ENCODE data around the gene OR2V1. TPM values are rescaled to one million over a fixed set of nuclear protein-coding genes. Genes with fewer than 3 reads are reported as not detected.
A peak's percentile ranks its signal among the peaks of the same experiment; 100 is the strongest.
"Not testable (repeated sequence)": the region's sequence is repeated elsewhere in the genome, so short reads cannot be mapped to it uniquely, and the experiment has no call there.

The OR2V1 gene
- total and polyA plus RNA-seq, 4 experiments from 2014 or later, result not detected

GRCh38 chr5:181120306-181120705, 10.7 kb downstream of the OR2V1 start:
- Histone ChIP-seq H3K9me3 (ENCODE audit: control insufficient read depth in 1 of 2, low read length in 2 of 2) (no peaks in the 10 kb centered on the region), H3K4me1 (ENCODE audit: insufficient read depth, low read length) (peaks cover 1% of the 10 kb centered on the region), H3K27me3 (ENCODE audit: insufficient read depth, low read length) (peaks cover 8% of the 10 kb centered on the region), H3K4me3 (ENCODE audit: low read length in 2 of 2) (no peak overlapping the region), H3K36me3 (ENCODE audit: insufficient read depth, low read length) (no peaks in the 10 kb centered on the region), H3K27ac (ENCODE audit: low read depth, low read length) (no peak overlapping the region)
- ChIA-PET POLR2A (ENCODE audit: partially characterized antibody) (no interaction called here), CTCF (ENCODE audit: partially characterized antibody) (no interaction called here)
- no peaks in the 10 kb centered on the region for H3K36me3 Mint-ChIP-seq
- no peak for DNase-seq
- H3K4me3 Mint-ChIP-seq, result no peak overlapping the region
- peaks cover 57 to 62% of the 10 kb centered on the region in 2 donors for H3K27me3 Mint-ChIP-seq
- H3K27ac Mint-ChIP-seq, result no peak overlapping the region
- intact Hi-C loops (cut with micrococcal nuclease), result no loop called here
- peaks cover 0 to 3% (median 2%) of the 10 kb centered on the region in 4 donors for H3K4me1 Mint-ChIP-seq
- peaks cover 0 to 5% (median 0%) of the 10 kb centered on the region in 8 donors for H3K9me3 Mint-ChIP-seq

- Mint-ChIP-seq H3K4me3 (no peak overlapping the region), H3K27me3 (peaks cover 60 to 65% of the 10 kb centered on the region in 2 donors), H3K36me3 (no peaks in the 10 kb centered on the region), H3K4me1 (peaks cover 0 to 12% (median 2%) of the 10 kb centered on the region in 4 donors), H3K27ac (no peak overlapping the region), H3K9me3 (peaks cover 0 to 15% (median 4%) of the 10 kb centered on the region in 8 donors)
- Histone ChIP-seq H3K9me3 (ENCODE audit: control insufficient read depth in 1 of 2, low read length in 2 of 2) (no peaks in the 10 kb centered on the region), H3K27me3 (ENCODE audit: insufficient read depth, low read length) (peaks cover 14% of the 10 kb centered on the region), H3K27ac (ENCODE audit: low read depth, low read length) (no peak overlapping the region), H3K4me3 (ENCODE audit: low read length in 2 of 2) (no peak overlapping the region), H3K4me1 (ENCODE audit: insufficient read depth, low read length) (peaks cover 2% of the 10 kb centered on the region), H3K36me3 (ENCODE audit: insufficient read depth, low read length) (no peaks in the 10 kb centered on the region)
- CTCF ChIA-PET (ENCODE audit: partially characterized antibody), result no interaction called here
- intact Hi-C loops (cut with micrococcal nuclease), result no loop called here
- POLR2A ChIA-PET (ENCODE audit: partially characterized antibody), result no interaction called here
- DNase-seq, result no peak
These were observed 11.9 kb downstream of the OR2V1 start for GRCh38 chr5:181119105-181119504.

GRCh38 chr5:181118369-181118768, 12.6 kb downstream of the OR2V1 start:
- POLR2A ChIA-PET (ENCODE audit: partially characterized antibody), result no interaction called here
- no peaks in the 10 kb centered on the region for H3K36me3 ChIP-seq (ENCODE audit: insufficient read depth, low read length)
- peaks cover 2% of the 10 kb centered on the region for H3K4me1 ChIP-seq (ENCODE audit: insufficient read depth, low read length)
- no peak overlapping the region for H3K27ac ChIP-seq (ENCODE audit: low read depth, low read length)
- no peak for DNase-seq
- H3K9me3 ChIP-seq (ENCODE audit: control insufficient read depth in 1 of 2, low read length in 2 of 2), result no peaks in the 10 kb centered on the region
- Mint-ChIP-seq H3K9me3 (peaks cover 0 to 18% (median 5%) of the 10 kb centered on the region in 8 donors), H3K4me1 (peaks cover 0 to 12% (median 2%) of the 10 kb centered on the region in 4 donors), H3K4me3 (no peak overlapping the region), H3K36me3 (no peaks in the 10 kb centered on the region), H3K27ac (no peak overlapping the region), H3K27me3 (peaks cover 62 to 67% of the 10 kb centered on the region in 2 donors)
- peaks cover 14% of the 10 kb centered on the region for H3K27me3 ChIP-seq (ENCODE audit: insufficient read depth, low read length)
- intact Hi-C loops (cut with micrococcal nuclease), result no loop called here
- CTCF ChIA-PET (ENCODE audit: partially characterized antibody), result no interaction called here
- no peak overlapping the region for H3K4me3 ChIP-seq (ENCODE audit: low read length in 2 of 2)

- H3K4me3 Mint-ChIP-seq, result peak overlapping the region in 2 of 8 donors; percentile 2 to 43
- H3K36me3 Mint-ChIP-seq, result no peaks in the 10 kb centered on the region
- peaks cover 0 to 20% (median 6%) of the 10 kb centered on the region in 8 donors for H3K9me3 Mint-ChIP-seq
- H3K27ac Mint-ChIP-seq, result no peak overlapping the region
- H3K36me3 ChIP-seq (ENCODE audit: insufficient read depth, low read length), result no peaks in the 10 kb centered on the region
- POLR2A ChIA-PET (ENCODE audit: partially characterized antibody), result no interaction called here
- H3K27me3 Mint-ChIP-seq, result peaks cover 56 to 69% of the 10 kb centered on the region in 2 donors
- CTCF ChIA-PET (ENCODE audit: partially characterized antibody), result no interaction called here
- H3K9me3 ChIP-seq (ENCODE audit: control insufficient read depth in 1 of 2, low read length in 2 of 2), result no peaks in the 10 kb centered on the region
- peaks cover 14% of the 10 kb centered on the region for H3K27me3 ChIP-seq (ENCODE audit: insufficient read depth, low read length)
- intact Hi-C loops (cut with micrococcal nuclease), result no loop called here
- H3K4me3 ChIP-seq (ENCODE audit: low read length in 2 of 2), result no peak overlapping the region
- no peak for DNase-seq
- peaks cover 0 to 12% (median 2%) of the 10 kb centered on the region in 4 donors for H3K4me1 Mint-ChIP-seq
- H3K4me1 ChIP-seq (ENCODE audit: insufficient read depth, low read length), result peaks cover 2% of the 10 kb centered on the region
- no peak overlapping the region for H3K27ac ChIP-seq (ENCODE audit: low read depth, low read length)
These were observed 15.9 kb downstream of the OR2V1 start for GRCh38 chr5:181114844-181115778.

GRCh38 chr5:181114284-181114843, 16.6 kb downstream of the OR2V1 start:
- Histone ChIP-seq H3K9me3 (ENCODE audit: control insufficient read depth in 1 of 2, low read length in 2 of 2) (no peaks in the 10 kb centered on the region), H3K36me3 (ENCODE audit: insufficient read depth, low read length) (no peaks in the 10 kb centered on the region), H3K27ac (ENCODE audit: low read depth, low read length) (no peak overlapping the region), H3K27me3 (ENCODE audit: insufficient read depth, low read length) (peaks cover 14% of the 10 kb centered on the region), H3K4me1 (ENCODE audit: insufficient read depth, low read length) (peaks cover 2% of the 10 kb centered on the region), H3K4me3 (ENCODE audit: low read length in 2 of 2) (no peak overlapping the region)
- no peak overlapping the region for H3K27ac Mint-ChIP-seq
- no peak for DNase-seq
- H3K4me3 Mint-ChIP-seq, result peak overlapping the region in 1 of 8 donors; percentile 5
- H3K9me3 Mint-ChIP-seq, result peaks cover 0 to 20% (median 6%) of the 10 kb centered on the region in 8 donors
- peaks cover 0 to 12% (median 2%) of the 10 kb centered on the region in 4 donors for H3K4me1 Mint-ChIP-seq
- H3K27me3 Mint-ChIP-seq, result peaks cover 63 to 71% of the 10 kb centered on the region in 2 donors
- CTCF ChIA-PET (ENCODE audit: partially characterized antibody), result no interaction called here
- H3K36me3 Mint-ChIP-seq, result no peaks in the 10 kb centered on the region
- intact Hi-C loops (cut with micrococcal nuclease), result no loop called here
- POLR2A ChIA-PET (ENCODE audit: partially characterized antibody), result no interaction called here

- POLR2A ChIA-PET (ENCODE audit: partially characterized antibody); H3K9me3 ChIP-seq (ENCODE audit: control insufficient read depth in 1 of 2, low read length in 2 of 2); CTCF ChIA-PET (ENCODE audit: partially characterized antibody); H3K27ac ChIP-seq (ENCODE audit: low read depth, low read length); H3K4me3 Mint-ChIP-seq; DNase-seq; H3K36me3 Mint-ChIP-seq; intact Hi-C loops (cut with micrococcal nuclease); H3K4me1 ChIP-seq (ENCODE audit: insufficient read depth, low read length); H3K36me3 ChIP-seq (ENCODE audit: insufficient read depth, low read length); H3K4me3 ChIP-seq (ENCODE audit: low read length in 2 of 2); H3K27ac Mint-ChIP-seq: not testable (repeated sequence)
- peaks cover 14% of the 10 kb centered on the region for H3K27me3 ChIP-seq (ENCODE audit: insufficient read depth, low read length)
- Mint-ChIP-seq H3K27me3 (peaks cover 66 to 69% of the 10 kb centered on the region in 2 donors), H3K4me1 (peaks cover 0 to 12% (median 2%) of the 10 kb centered on the region in 4 donors), H3K9me3 (peaks cover 0 to 20% (median 6%) of the 10 kb centered on the region in 8 donors)
These were observed 17.4 kb downstream of the OR2V1 start for GRCh38 chr5:181113572-181113971.

GRCh38 chr5:181112476-181112875, 18.5 kb downstream of the OR2V1 start:
- H3K27me3 ChIP-seq (ENCODE audit: insufficient read depth, low read length), result peaks cover 14% of the 10 kb centered on the region
- intact Hi-C loops (cut with micrococcal nuclease), result no loop called here
- H3K27ac ChIP-seq (ENCODE audit: low read depth, low read length), result no peak overlapping the region
- CTCF ChIA-PET (ENCODE audit: partially characterized antibody), result no interaction called here
- Mint-ChIP-seq H3K27me3 (peaks cover 69 to 74% of the 10 kb centered on the region in 2 donors), H3K27ac (no peak overlapping the region), H3K4me1 (peaks cover 0 to 12% (median 2%) of the 10 kb centered on the region in 4 donors), H3K9me3 (peaks cover 0 to 20% (median 6%) of the 10 kb centered on the region in 8 donors), H3K36me3 (no peaks in the 10 kb centered on the region), H3K4me3 (no peak overlapping the region)
- POLR2A ChIA-PET (ENCODE audit: partially characterized antibody), result no interaction called here
- no peaks in the 10 kb centered on the region for H3K36me3 ChIP-seq (ENCODE audit: insufficient read depth, low read length)
- no peak for DNase-seq
- no peaks in the 10 kb centered on the region for H3K9me3 ChIP-seq (ENCODE audit: control insufficient read depth in 1 of 2, low read length in 2 of 2)
- H3K4me3 ChIP-seq (ENCODE audit: low read length in 2 of 2), result no peak overlapping the region
- peaks cover 2% of the 10 kb centered on the region for H3K4me1 ChIP-seq (ENCODE audit: insufficient read depth, low read length)
